Fibroblast of skin of scalp (primary cell): ENCODE results near the gene OR11H12. TPM values are rescaled to one million over a fixed set of nuclear protein-coding genes. Genes with fewer than 3 reads are reported as not detected.
"Not testable (repeated sequence)": the region's sequence is repeated elsewhere in the genome, so short reads cannot be mapped to it uniquely, and the experiment has no call there.

Experiments
- DNase-seq: peaks from one replicate; pipeline ENCODE4 v3.0.0-alpha.2; 2013
- polyA plus RNA-seq, 2 experiments: library from polyadenylated mRNA; unstranded; fragments of 120-200 nt; gene quantifications; one replicate each; pipeline ENCODE4 v1.2.1, GENCODE V29; 2013; ENCODE audit not compliant: insufficient read length in 2 of 2

OR11H12 gene, protein sequence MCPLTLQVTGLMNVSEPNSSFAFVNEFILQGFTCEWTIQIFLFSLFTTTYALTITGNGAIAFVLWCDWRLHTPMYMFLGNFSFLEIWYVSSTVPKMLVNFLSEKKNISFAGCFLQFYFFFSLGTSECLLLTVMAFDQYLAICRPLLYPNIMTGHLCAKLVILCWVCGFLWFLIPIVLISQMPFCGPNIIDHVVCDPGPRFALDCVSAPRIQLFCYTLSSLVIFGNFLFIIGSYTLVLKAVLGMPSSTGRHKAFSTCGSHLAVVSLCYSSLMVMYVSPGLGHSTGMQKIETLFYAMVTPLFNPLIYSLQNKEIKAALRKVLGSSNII
- not detected for polyA plus RNA-seq (2013, experiment 1 of 2; ENCODE audit: insufficient read length)
- not detected for polyA plus RNA-seq (2013, experiment 2 of 2; ENCODE audit: insufficient read length)

DNA sequence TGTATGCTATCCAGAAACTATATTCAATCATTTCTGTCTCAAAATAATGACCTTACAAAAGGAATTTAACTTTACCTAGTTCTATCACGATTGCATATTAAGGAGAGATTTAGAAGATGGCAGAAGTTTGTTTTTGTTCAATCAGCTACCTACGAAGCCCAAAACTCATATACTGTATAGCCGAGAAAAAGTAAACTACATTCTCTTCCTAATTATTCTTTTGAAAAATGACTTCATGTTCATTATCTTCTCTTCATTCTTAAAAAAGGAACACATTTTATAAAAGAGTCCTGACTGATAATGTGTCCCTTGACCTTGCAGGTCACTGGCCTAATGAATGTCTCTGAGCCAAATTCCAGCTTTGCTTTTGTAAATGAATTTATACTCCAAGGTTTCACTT, at the start of gene OR11H12:
OR11H12 (plus strand) TSS at position 301 of the 400 bp plus-strand sequence; CDS start at position 301, 0 bp downstream.
- DNase-seq = not testable (repeated sequence)

DNA sequence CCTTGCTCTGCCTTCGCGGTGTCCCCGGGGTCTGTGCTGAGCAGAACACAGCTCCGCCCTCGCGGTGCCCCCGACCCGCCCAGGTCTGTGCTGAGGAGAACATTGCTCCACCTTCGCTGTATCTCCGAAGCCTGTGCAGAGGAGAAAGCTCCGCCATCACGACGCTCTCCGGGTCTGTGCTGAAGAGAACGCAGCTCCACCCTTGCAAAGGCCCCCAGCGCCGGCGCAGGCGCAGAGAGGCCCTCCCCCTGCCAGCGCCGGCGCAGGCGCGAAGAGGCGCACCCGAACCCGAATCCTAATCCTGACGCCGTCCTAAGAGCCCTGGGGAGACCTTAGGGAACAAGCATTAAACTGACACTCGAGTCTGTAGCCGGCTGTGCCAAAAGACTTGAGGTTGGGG, 18.0 kb upstream of the OR11H12 start:
- DNase-seq = not testable (repeated sequence)

- not testable (repeated sequence) for DNase-seq
These were observed 25.8 kb downstream of the OR11H12 start for GRCh38 chr14:18626610-18627213.

GRCh38 chr14:18636066-18636465, 35.1 kb downstream of the OR11H12 start:
- not testable (repeated sequence) for DNase-seq

GRCh38 chr14:18638032-18638431, 37.1 kb downstream of the OR11H12 start:
- not testable (repeated sequence) for DNase-seq

- not testable (repeated sequence) for DNase-seq
These were observed 37.9 kb downstream of the OR11H12 start for GRCh38 chr14:18638785-18639184.

DNA sequence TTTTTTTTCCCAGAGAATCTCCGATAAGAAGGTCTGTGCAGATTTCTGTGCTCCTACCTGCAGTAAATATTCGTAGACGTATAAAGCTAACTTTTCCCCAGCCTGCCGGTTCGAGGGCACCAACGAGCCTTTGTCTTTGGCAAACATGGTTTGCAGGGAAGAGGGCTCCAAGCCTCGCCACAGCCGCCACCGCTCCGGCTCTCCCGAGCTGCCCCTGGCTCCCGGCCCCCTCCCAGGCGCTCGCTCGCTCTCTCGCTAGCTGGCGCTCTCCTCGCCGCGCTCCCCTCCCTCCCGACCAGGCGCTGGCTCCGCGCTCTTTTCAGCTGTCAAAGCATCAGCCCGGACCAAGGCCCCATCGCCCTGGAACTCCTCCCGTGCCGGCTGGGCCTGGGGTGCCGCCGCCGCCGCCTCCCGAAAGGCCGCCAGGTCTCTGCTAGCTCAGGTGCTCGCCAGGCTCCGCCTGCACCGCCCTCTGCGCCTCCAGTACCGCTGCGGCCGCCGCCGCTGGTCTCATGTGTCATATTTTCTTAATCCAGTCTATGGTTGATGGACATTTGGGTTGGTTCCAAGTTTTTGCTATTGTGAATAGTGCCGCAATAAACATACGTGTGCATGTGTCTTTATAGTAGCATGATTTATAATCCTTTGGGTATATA, 45.3 kb downstream of the OR11H12 start:
- not testable (repeated sequence) for DNase-seq
